PC-3 (cell line): ENCODE results near the gene RTN4RL2. TPM values are rescaled to one million over a fixed set of nuclear protein-coding genes. Genes with fewer than 3 reads are reported as not detected.

Experiments used
- ATAC-seq: fragments of 200-7000 bp; cut with Tn5 transposase; 2 replicates; pipeline ENCODE4 v1.9.1; 2020; ENCODE audit warnings: mild to moderate bottlenecking, moderate library complexity
- BruUV-seq: library from RNA; stranded (reverse); fragments of 400-500 nt; replicated peaks from 2 replicates; lab custom pipeline; 2021; lab: Mats Ljungman, UMichigan
- CTCF ChIA-PET: fragments of 300-600 bp; sonication (Branson Sonifier 250); formaldehyde crosslinking; loops from one replicate; lab custom pipeline; 2022; ENCODE audit warnings: antibody characterized with exemption; lab: Charles Lee
- POLR2A ChIA-PET: fragments of 300-600 bp; sonication (Branson Sonifier 250); formaldehyde crosslinking; loops from one replicate; lab custom pipeline; 2022; ENCODE audit warnings: antibody characterized with exemption; ENCODE audit not compliant: unreplicated experiment; lab: Charles Lee
- DNase-seq: peaks from one replicate; pipeline ENCODE4 v3.0.0-alpha.2; 2015
- H2AFZ ChIP-seq: fragments of 300-600 bp; sonication (generic); 2 replicates; pipeline ENCODE4 v1.6.0; 2016; ENCODE audit warnings: antibody characterized with exemption, low read length
- H3F3A ChIP-seq: fragments of 300-600 bp; sonication (generic); one replicate; pipeline ENCODE4 v1.6.0; 2017; ENCODE audit warnings: antibody characterized with exemption, low read length, control low read depth, mild to moderate bottlenecking; ENCODE audit not compliant: unreplicated experiment
- H3K27ac ChIP-seq: fragments of 300-600 bp; sonication (generic); 2 replicates; pipeline ENCODE4 v1.5.1; 2016; ENCODE audit warnings: mild to moderate bottlenecking, low read length
- H3K27me3 ChIP-seq: fragments of 300-600 bp; sonication (generic); 2 replicates; pipeline ENCODE4 v1.6.1; 2016; ENCODE audit warnings: low read length, mixed read lengths
- H3K36me3 ChIP-seq: fragments of 300-600 bp; sonication (generic); 2 replicates; pipeline ENCODE4 v1.6.1; 2016; ENCODE audit warnings: low read depth, mixed run types, low read length, mixed read lengths
- H3K4me1 ChIP-seq: fragments of 300-600 bp; sonication (generic); 2 replicates; pipeline ENCODE4 v1.5.1; 2016; ENCODE audit warnings: low read length; ENCODE audit not compliant: insufficient read depth
- H3K4me2 ChIP-seq: fragments of 300-600 bp; sonication (generic); 2 replicates; pipeline ENCODE4 v1.6.0; 2016; ENCODE audit warnings: low read length
- H3K4me3 ChIP-seq: fragments of 300-600 bp; sonication (generic); 2 replicates; pipeline ENCODE4 v1.5.1; 2016; ENCODE audit warnings: mild to moderate bottlenecking, low read length, mixed read lengths
- H3K79me2 ChIP-seq: fragments of 300-600 bp; sonication (generic); 2 replicates; pipeline ENCODE4 v1.6.1; 2017; ENCODE audit warnings: low read length, mixed read lengths
- H3K9ac ChIP-seq: fragments of 300-600 bp; sonication (generic); 2 replicates; pipeline ENCODE4 v1.6.0; 2016; ENCODE audit warnings: mild to moderate bottlenecking, low read length
- H3K9me2 ChIP-seq: fragments of 300-600 bp; sonication (generic); replicated peaks from 2 replicates; pipeline ENCODE4 v1.6.1; 2016; ENCODE audit warnings: mixed run types, low read length, mixed read lengths
- H3K9me3 ChIP-seq: fragments of 300-600 bp; sonication (generic); 2 replicates; pipeline ENCODE4 v1.6.1; 2016; ENCODE audit warnings: low read length, mixed read lengths
- H4K20me1 ChIP-seq: fragments of 300-600 bp; sonication (generic); 2 replicates; pipeline ENCODE4 v1.6.1; 2016; ENCODE audit warnings: low read length, mixed read lengths
- CTCF ChIP-seq: fragments of 300-600 bp; sonication (generic); conservative IDR thresholded peaks from 2 replicates; pipeline ENCODE4 v1.5.1; 2017; ENCODE audit warnings: antibody characterized with exemption, low read depth, mild to moderate bottlenecking, low read length
- EZH2 ChIP-seq: fragments of 300-600 bp; sonication (generic); IDR thresholded peaks from one replicate; pipeline ENCODE4 v1.6.1; 2017; ENCODE audit warnings: antibody characterized with exemption, mild to moderate bottlenecking, low read length; ENCODE audit not compliant: unreplicated experiment
- EZH2phosphoT487 ChIP-seq: fragments of 300-600 bp; sonication (generic); IDR thresholded peaks from 2 replicates; pipeline ENCODE4 v1.6.1; 2018; ENCODE audit warnings: mild to moderate bottlenecking, antibody characterized with exemption, low read length, borderline replicate concordance
- intact Hi-C: fragments of 100-400 bp; cut with micrococcal nuclease; formaldehyde crosslinking; loops from 2 replicates; pipeline ENCODE4 v1.9.0; 2023
- total RNA-seq: library from RNA; depleted of rRNA; stranded (reverse); fragments of >200 nt; gene quantifications from 2 replicates; pipeline ENCODE4 v1.2.3, GENCODE V29; 2014

Gene RTN4RL2
- total RNA-seq, 1 experiment from 2014 or later: 3.5 TPM

- H3K36me3 ChIP-seq: no peaks in the 10 kb centered on the region
- H3K9me3 ChIP-seq: no peaks in the 10 kb centered on the region
- DNase-seq: no peak
- H3K9ac ChIP-seq: no peak overlapping the region
- POLR2A ChIA-PET: no interaction called here
- intact Hi-C loops: no loop called here
- no peaks in the 10 kb centered on the region for H3K27me3 ChIP-seq
- no peak for TF ChIP-seq CTCF
- no peak for TF ChIP-seq EZH2phosphoT487
- TF ChIP-seq EZH2: no peak
- no peak overlapping the region for H3K27ac ChIP-seq
- H3K9me2 ChIP-seq: no peaks in the 10 kb centered on the region
- BruUV-seq: no TSS peak
- no peaks in the 10 kb centered on the region for H4K20me1 ChIP-seq
- no peak overlapping the region for H3K4me2 ChIP-seq
- no peaks in the 10 kb centered on the region for H3F3A ChIP-seq
- ATAC-seq: no peak
- H3K4me1 ChIP-seq: peaks cover 9% of the 10 kb centered on the region; the same call in 1 of the 2 replicates
- H2AFZ ChIP-seq: no peak overlapping the region
- CTCF ChIA-PET: no interaction called here
- no peaks in the 10 kb centered on the region for H3K79me2 ChIP-seq
- no peak overlapping the region for H3K4me3 ChIP-seq
Observed at GRCh38 chr11:57506522-57506921, 46.2 kb downstream of the RTN4RL2 start.

- no peaks in the 10 kb centered on the region for H3K9me2 ChIP-seq
- H3F3A ChIP-seq: no peaks in the 10 kb centered on the region
- H3K27me3 ChIP-seq: no peaks in the 10 kb centered on the region
- no peaks in the 10 kb centered on the region for H3K4me1 ChIP-seq
- H3K4me2 ChIP-seq: no peak overlapping the region
- no peak overlapping the region for H3K27ac ChIP-seq
- intact Hi-C loops: no loop called here
- ChIA-PET CTCF (no interaction called here), POLR2A (no interaction called here)
- no peak overlapping the region for H2AFZ ChIP-seq
- H3K9ac ChIP-seq: no peak overlapping the region
- ATAC-seq (no peak), DNase-seq (no peak)
- no peak overlapping the region for H3K4me3 ChIP-seq
- no peaks in the 10 kb centered on the region for H3K9me3 ChIP-seq
- no peaks in the 10 kb centered on the region for H4K20me1 ChIP-seq
- TF ChIP-seq CTCF (no peak), EZH2 (no peak), EZH2phosphoT487 (no peak)
- no peaks in the 10 kb centered on the region for H3K36me3 ChIP-seq
- H3K79me2 ChIP-seq: no peaks in the 10 kb centered on the region
- BruUV-seq: no TSS peak
Observed at GRCh38 chr11:57508341-57509170, 48.2 kb downstream of the RTN4RL2 start.

- intact Hi-C loops: no loop called here
- Histone ChIP-seq H3K27me3 (no peaks in the 10 kb centered on the region), H3K9me3 (no peaks in the 10 kb centered on the region), H2AFZ (no peak overlapping the region), H3K4me1 (peaks cover 9% of the 10 kb centered on the region), H3K4me2 (no peak overlapping the region), H3K4me3 (no peak overlapping the region), H3K36me3 (no peaks in the 10 kb centered on the region), H3K79me2 (no peaks in the 10 kb centered on the region), H3K9me2 (no peaks in the 10 kb centered on the region), H4K20me1 (no peaks in the 10 kb centered on the region), H3F3A (no peaks in the 10 kb centered on the region), H3K27ac (no peak overlapping the region), H3K9ac (no peak overlapping the region)
- TF ChIP-seq EZH2 (no peak), EZH2phosphoT487 (no peak), CTCF (no peak)
- CTCF ChIA-PET: no interaction called here
- POLR2A ChIA-PET: no interaction called here
- DNase-seq: no peak
- ATAC-seq: no peak
- no TSS peak for BruUV-seq
Observed at GRCh38 chr11:57511741-57512430, 51.6 kb downstream of the RTN4RL2 start.
